HG03460 (cell line): ENCODE data around the gene GJA5.

Experiments used
- ATAC-seq: cut with Tn5 transposase; IDR thresholded peaks from one replicate; pipeline ENCODE4 v1.9.1; 2021; ENCODE audit not compliant: unreplicated experiment

Gene GJA5

DNA sequence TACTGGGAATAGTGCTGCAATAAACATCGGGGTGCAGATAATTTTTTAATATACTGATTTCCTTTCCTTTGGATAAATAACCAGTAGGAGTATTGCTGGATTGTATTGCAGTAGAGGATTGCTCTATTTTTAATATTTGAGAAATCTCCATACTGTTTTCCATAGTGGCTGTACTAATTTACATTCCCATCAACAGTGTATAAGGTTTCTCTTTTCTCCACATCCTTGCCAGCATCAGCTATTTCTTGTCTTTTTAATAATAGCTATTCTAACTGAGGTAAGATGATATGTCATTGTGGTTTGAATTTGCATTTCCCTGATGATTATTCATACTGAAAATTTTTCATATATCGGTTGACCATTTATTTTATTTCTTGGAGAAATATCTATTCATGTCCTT, 31.1 kb downstream of the GJA5 start:
- ATAC-seq = no peak

DNA sequence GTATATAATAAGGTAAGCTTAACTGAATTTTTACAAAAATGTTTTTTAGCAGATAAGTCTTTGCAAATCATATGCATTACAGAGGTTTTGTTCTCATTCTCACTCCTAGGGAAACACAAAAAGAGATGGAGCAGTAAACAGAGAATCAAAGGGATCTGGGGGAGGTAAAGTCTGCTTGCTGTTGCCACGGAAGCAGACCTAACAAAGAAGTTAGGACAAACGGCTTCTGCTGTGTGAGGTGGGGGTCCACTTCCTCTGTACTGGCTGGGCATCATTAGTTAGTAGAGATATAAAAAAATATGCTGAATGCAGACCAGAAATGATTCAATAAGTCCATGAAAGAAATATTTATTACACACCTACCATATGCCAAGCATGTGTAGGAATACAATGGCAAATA, 34.2 kb downstream of the GJA5 start:
- ATAC-seq = no peak

DNA sequence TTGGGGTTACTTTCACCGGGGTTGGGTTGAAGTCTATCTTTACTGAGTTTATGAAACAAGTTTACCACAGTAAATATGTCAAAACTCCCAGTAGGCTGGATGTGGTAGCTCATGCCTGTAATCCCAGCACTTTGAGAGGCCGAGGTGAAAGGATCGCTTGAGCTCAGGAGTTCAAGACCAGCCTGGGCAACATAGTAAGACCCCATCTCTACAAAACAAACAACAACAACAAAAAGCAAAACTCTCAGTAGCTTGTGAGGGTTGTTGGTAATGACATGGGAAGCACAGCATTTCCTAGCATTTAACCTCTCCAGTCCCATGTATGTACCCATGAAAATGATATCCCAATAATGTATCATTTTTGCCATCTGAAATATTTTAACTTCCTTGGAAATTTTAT, 34.7 kb downstream of the GJA5 start:
- ATAC-seq = no peak

DNA sequence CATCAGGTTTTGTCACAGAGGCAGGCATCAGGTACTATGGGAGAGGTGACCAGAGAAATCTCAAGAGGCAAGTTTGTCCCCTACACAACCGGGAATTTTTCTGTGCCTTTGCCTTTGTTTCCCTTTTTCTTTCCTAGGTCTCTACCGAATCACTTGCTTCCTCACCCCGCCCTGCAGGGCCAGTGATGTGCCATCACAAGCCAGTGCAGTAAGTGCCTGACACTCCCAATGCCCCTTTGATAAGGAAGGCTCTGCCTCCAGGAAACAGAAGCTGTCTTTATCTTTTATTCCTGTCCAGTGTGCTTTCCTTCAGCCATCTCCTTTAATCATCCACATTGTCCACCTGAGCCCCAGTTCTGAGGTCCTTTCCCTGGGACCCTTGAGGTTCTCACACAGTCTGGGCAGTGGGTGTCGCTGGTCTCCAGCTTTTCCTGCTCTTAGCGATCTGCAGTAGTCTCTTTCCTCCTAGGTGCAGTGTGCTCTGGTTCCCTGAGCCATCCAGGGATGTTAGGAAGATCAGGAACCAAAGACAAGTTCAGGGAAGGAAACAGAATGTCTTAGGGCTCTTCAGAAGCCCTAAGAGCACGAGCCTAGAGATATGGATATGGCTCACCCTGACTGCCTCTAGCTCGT, 36.6 kb downstream of the GJA5 start:
- ATAC-seq = no peak

DNA sequence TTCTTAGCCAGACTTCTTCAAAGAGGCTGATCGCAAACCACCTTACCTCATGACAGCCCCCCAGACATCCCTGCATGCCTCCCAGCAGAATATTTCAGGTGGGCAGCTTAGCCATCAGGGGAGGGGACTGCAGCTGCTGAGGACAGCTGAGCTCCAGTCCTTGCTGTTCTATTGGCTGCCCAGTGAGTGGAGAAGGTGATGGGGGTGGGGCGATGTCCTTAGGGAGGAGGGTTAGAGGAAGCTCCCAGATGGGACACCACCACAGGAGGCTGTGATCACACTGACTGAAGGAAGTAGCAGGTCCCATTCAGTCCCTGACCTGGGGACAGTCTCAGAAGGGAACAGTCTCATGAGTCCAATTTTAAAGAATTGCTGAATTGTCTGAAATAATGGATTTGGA, 38.3 kb downstream of the GJA5 start:
- no peak for ATAC-seq

DNA sequence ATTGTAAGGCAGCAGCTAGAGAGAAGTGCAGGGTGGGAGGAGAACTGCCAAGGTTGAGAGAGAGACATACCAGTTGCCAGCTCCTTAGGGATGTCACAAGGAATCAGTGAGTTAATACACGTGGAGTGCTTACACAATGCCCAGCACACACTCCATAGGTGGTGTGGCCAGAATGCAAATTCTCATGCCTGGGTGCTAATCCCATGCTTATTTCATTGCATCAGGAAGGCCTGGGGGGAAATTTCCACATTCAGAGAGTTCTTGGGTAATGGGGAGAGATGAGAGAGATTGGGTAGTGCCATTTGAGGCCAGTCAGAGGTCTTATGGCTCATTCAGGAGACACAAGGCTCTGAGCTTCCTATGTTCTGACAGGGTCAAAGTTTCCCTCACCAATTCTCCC, 38.7 kb downstream of the GJA5 start:
- ATAC-seq = no peak

DNA sequence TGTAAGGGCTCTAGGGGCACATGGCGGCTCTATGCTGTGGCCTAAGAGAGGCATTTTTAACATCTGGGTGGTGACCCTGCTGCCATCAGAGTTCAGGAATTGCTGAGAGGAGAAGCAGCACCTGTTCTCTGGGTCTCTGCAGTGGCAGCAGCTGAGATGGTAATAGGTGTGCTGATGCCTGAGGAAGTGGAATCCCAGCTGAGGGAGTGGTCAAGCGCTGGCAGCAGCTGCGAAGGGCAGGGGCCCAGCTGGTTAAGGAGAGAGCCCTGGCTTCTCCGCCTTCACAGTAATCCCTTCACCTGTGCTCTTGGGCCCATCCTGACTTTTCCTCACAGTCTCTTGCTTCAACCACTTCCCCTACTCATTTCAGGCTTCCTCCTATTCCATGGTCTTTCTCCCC, 39.8 kb downstream of the GJA5 start:
- ATAC-seq = no peak

DNA sequence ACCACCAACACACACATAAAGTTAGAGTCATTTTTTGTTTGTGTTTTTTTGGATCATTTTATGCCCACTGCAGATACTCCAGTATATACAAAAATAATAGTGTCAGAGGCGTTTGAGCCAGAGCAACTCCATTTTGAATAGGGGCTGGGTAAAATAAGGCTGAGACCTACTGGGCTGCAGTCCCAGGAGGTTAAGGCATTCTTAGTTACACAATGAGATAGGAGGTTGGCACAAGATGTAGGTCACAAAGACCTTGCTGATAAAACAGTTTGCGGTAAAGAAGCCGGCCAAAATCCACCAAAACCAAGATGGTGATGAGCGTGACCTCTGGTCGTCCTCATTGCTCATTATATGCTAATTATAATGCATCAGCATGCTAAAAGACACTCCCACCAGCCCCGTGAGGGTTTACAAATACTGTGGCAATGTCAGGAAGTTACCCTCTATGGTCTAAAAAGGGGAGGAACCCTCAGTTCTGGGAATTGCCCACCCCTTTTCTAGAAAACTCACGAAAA, 40.6 kb downstream of the GJA5 start:
- ATAC-seq = no peak

DNA sequence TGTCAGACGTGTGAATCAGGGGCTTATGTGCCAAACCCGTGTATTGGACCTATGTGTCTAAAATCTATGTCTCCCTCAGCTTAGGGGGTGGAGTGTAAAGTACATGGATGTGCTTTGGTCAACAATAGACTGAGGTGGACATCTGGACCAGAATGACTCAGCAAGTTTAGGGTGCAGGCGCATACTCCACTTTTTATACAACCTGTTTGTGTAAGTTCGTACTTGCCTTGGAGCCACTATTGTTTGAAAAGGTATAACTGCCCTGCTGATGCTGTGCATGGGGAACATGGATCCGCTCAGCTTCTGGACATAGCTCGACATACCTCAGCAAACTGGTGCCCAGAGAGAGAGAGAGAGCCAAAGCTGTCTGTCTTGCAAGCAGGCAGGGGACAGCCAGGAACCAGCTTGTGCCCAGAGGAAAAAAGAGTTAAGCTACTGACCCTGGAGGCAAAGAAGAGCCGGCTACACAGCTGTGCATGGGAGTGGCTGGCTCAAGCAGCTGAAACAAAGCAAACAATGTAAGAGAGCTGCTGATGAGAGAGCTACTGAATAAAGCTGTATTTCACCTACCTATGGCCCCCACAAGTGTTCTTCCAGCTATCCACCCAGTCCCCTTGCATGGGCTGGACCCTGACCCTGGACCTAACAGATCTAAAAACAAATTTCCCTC, 41.2 kb downstream of the GJA5 start:
- ATAC-seq = no peak

DNA sequence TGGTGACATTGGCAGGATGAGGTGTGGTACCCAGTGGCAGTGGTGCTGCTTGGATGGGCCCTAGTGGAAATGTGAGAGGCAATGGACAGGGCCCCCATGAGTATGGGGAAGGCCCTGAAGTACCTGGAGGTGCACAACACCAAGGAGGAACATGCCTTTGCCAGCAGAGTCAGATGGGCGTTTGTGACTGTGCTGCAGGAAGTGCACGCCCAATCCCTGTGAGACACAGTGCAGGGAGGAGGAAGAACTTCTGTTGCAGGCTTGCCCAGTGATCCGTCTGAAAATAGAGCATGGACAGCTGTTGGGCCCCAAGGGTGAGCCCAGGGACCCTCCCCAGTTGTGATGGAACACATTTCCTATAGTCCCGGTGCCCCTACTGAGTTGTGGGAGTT, 42.7 kb downstream of the GJA5 start:
- ATAC-seq = no peak

DNA sequence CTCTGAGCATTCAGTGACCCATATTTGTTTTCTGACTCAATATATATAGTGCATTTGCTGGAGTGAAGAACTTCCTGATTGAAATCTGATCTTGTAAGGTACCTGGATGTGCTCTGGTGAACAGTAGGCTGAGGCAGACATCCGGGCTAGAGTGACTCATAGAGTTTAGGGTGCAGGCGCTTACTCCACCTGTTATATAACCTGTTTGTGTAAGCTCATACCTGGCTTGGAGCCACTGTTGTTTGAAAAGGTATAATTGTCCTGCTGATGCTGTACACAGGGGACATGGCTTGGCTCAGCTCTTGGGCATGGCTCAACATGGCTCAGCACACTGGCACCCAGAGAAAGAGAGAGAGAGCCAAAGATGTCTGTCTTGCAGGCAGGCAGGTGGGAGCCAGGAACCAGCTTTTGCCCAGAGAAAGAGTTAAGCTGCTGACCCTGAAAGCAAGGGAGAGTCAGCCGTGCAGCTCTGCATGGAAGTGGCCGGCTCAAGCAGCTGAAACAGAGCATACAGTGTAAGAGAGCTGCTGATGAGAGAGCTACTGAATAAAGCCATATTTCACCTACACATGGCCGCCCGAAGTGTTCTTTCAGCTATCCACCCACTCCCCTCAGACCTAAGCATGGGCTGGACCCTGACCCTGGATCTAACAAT, 43.2 kb downstream of the GJA5 start:
- ATAC-seq = no peak

DNA sequence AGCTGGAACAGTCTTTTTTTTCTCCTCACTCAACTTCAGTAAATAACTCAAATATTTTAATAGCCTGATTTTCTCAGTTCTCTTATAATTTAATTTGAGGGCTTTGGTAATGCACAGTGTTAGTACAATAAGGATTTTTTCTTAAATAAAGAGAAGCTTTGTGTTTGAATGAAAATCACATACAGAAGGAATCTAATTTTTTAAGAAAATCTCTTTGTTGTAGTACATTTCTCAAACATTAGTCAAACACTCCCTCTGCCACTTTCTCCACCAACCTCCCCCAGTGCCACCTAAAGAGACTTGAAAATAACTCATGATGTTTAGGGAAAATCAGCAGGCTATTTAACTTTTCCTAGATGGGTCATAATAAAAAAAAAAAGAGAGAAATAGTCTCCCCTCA, 47.8 kb downstream of the GJA5 start:
- ATAC-seq = no peak
